GM10248 (cell line): ENCODE data around the gene IPO8.

Experiments
- CTCF ChIA-PET: fragments of 300-600 bp; sonication (Branson Sonifier 250); formaldehyde crosslinking; extraction: SDS; loops from one replicate; lab custom pipeline; 2021; ENCODE audit warnings: antibody characterized with exemption; lab: Yijun Ruan, JAX
- POLR2A ChIA-PET: fragments of 350-650 bp; sonication (Branson Sonifier 250); formaldehyde crosslinking; extraction: SDS; loops from one replicate; lab custom pipeline; 2020; ENCODE audit warnings: antibody characterized with exemption; lab: Yijun Ruan, JAX
- DNase-seq: peaks from one replicate; pipeline ENCODE4 v3.0.0; 2012; ENCODE audit errors: extremely low spot score
- CTCF ChIP-seq: IDR thresholded peaks from 2 replicates; pipeline ENCODE4 v1.5.1; 2012; ENCODE audit warnings: mild to moderate bottlenecking, low read depth; ENCODE audit errors: extremely low read depth, missing control alignments, control extremely low read depth

Gene IPO8

DNA sequence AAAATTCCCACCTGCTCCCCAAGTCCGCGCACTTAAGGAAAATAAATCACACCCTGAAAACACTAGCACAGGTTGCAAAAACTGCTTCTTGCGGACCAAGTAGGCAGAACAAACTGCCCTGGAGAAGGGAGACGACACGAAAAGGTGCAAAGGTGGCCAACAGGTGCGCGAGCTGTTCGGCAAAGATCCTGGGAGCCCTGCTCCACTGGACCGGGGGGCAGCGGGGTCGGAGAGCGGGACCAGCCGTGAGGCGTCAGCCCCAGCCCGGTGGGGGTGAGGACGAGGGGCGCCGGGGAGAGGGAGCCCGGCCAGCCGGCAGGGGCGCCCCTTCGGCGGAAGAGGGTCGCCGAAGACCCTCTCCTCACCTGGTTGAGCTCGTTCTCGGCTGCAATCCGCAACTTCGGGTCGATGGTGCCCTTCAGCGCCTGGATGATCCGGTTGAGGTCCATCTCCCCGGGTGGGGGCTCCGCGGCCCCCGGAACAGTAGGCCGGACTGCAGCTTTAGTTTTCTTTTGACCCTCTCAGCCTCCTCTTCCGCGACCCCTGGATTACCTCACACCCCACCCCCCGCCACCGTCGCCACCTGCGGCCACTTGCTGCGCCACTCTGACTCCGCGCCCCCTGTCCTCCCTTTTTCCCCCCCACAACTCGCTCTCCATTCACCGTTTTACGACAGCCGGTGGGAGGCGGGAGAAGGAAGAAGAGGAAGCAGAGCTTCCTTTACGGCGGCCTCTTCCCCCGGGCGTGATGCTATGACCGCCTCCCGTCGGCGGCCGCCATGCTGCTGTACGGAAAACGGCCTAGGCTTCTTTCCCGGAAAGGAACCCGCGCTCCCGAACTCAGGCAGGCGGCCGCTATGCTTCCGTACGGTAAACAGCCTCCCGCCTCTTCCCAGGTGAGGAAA, at the start of gene IPO8:
TSS of gene IPO8 (minus strand) at position 671 of the 904 bp plus-strand sequence. CDS start at position 449, 222 bp downstream.
- peak; percentile 94 for DNase-seq
- ChIA-PET POLR2A (interaction anchor here (0.6 to 0.7 kb wide), 3 partner anchors 10 to 1009 kb away, joined by 3 to 4 read pairs (median 3); no protein-coding TSS in a partner anchor), CTCF (interaction anchor here (1.0 to 2.4 kb wide), 9 partner anchors 10 to 113 kb away, joined by 3 to 12 read pairs (median 6); no protein-coding TSS in a partner anchor)
- TF ChIP-seq CTCF, result peak; percentile 30

DNA sequence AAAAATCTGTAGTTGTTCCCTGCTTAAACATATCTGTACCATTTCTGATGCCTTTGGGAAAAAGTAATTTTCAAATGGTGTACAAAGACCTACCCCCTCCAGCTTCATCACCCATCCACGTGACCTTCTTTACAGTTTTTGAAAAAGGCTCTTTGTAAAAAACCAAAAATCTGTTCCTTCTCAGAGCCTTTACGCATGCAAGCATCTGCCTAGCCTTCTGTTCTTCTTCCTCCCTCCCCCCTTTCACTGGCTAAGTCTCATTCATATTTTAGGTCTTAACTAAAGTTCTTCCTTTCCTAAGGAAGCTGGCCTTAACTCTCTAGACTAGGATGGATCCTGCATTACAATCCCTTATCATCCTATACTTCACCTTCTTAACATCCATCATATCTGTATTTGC, 48.7 kb upstream of the IPO8 start:
- no peak for TF ChIP-seq CTCF
- no peak for DNase-seq
- CTCF ChIA-PET, result interaction anchor here (1.1 to 4.3 kb wide), 7 partner anchors 9 to 35 kb away, joined by 4 to 25 read pairs (median 5); partner anchors contain the start of gene CAPRIN2
- POLR2A ChIA-PET, result no interaction called here

GRCh38 chr12:30740274-30740673, 44.6 kb upstream of the IPO8 start:
- ChIA-PET POLR2A (no interaction called here), CTCF (no interaction called here)
- TF ChIP-seq CTCF, result no peak
- no peak for DNase-seq

GRCh38 chr12:30739020-30739419, 43.4 kb upstream of the IPO8 start:
- no peak for TF ChIP-seq CTCF
- ChIA-PET CTCF (interaction anchor here (1.3 kb wide), 1 partner anchor 11 kb away, joined by 3 read pairs; no protein-coding TSS in a partner anchor), POLR2A (no interaction called here)
- DNase-seq, result no peak

DNA sequence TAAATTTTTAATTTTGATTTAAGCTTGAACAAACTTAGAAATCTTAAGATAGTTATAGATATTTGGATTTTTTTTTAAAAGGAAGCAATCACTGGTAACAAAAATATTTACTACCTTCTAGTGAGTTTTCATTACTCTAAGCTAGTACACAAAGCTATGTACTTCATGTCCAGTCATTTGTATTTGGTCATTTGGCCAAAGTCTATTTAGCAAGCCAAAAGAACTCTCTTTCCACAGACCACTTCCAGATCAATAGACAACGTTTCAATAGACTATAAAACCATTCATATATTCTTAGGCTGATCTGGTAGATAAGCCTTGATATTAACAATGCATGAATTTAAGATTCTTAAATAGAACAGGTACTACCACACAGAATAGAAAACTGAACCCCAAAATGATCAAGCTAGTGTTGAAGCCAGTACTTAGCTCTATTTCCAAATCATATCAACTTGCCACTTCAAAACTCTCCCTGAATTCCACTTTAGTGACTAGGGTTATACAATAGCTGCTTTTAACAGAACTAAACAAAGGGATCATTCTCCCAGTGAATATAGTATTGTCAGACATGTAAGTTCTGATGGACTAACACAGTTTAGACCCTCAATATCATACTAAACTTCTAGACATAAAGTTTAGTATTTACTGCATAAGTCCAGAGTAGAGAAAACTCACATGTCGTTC, 37.4 kb upstream of the IPO8 start:
- ChIA-PET CTCF (interaction anchor here (0.6 to 2.0 kb wide), 4 partner anchors 8 to 12 kb away, joined by 3 to 7 read pairs (median 6); no protein-coding TSS in a partner anchor), POLR2A (no interaction called here)
- DNase-seq, result no peak
- TF ChIP-seq CTCF, result no peak

- DNase-seq, result no peak
- POLR2A ChIA-PET, result no interaction called here
- CTCF ChIA-PET, result interaction anchor here (1.2 to 1.7 kb wide), 3 partner anchors 9 to 23 kb away, joined by 4 to 5 read pairs (median 5); no protein-coding TSS in a partner anchor
- TF ChIP-seq CTCF, result no peak
Measured at GRCh38 chr12:30730011-30730410, 34.3 kb upstream of the IPO8 start.
